Cardiac muscle cell (in vitro differentiated cells and primary cell): ENCODE results near the gene TAS2R1. TPM values are rescaled to one million over a fixed set of nuclear protein-coding genes. Genes with fewer than 3 reads are reported as not detected.

Source experiments
- DNase-seq, 2 donors: peaks; one replicate each; pipeline versions ENCODE4 v3.0.0 to v3.0.0-alpha.2; 2010 to 2017; ENCODE audit warnings: low read depth in 1 of 2, low spot score in 1 of 2
- H3K27ac ChIP-seq: fragments of 200-600 bp; sonication (generic); 2 replicates; pipeline ENCODE4 v1.5.1; 2016
- H3K27me3 ChIP-seq: fragments of 200-600 bp; sonication (generic); 2 replicates; pipeline ENCODE4 v1.6.0; 2016; ENCODE audit warnings: control low read depth
- H3K36me3 ChIP-seq: fragments of 200-600 bp; sonication (generic); 2 replicates; pipeline ENCODE4 v1.5.1; 2016; ENCODE audit warnings: control low read depth
- H3K4me1 ChIP-seq: fragments of 200-600 bp; sonication (generic); 2 replicates; pipeline ENCODE4 v1.8.1; 2017; ENCODE audit warnings: low read depth, mild to moderate bottlenecking, mixed run types
- H3K4me3 ChIP-seq: fragments of 200-600 bp; sonication (generic); 2 replicates; pipeline ENCODE4 v1.5.1; 2016; ENCODE audit warnings: mild to moderate bottlenecking
- H3K9me3 ChIP-seq: fragments of 200-600 bp; sonication (generic); 2 replicates; pipeline ENCODE4 v1.5.1; 2017; ENCODE audit warnings: low read depth, mild to moderate bottlenecking, control low read depth
- polyA plus RNA-seq: library from polyadenylated mRNA; unstranded; fragments of >200 nt; fragmentation: Nextera tagmentation; extraction: Ambion mirVana; gene quantifications from 2 replicates; pipeline ENCODE4 v1.2.1, GENCODE V29; 2016
- total RNA-seq: library from RNA; depleted of rRNA; stranded (reverse); fragments of >200 nt; gene quantifications from 2 replicates; pipeline ENCODE4 v1.2.3, GENCODE V29; 2016
- TF ChIP-seq, protein P1 (sequence below): IDR thresholded peaks from 2 replicates; pipeline ENCODE4 v1.5.1; 2012; ENCODE audit warnings: low read depth, mild to moderate bottlenecking, low read length

TAS2R1 gene
- total and polyA plus RNA-seq, 2 experiments from 2014 or later, result not detected

DNA sequence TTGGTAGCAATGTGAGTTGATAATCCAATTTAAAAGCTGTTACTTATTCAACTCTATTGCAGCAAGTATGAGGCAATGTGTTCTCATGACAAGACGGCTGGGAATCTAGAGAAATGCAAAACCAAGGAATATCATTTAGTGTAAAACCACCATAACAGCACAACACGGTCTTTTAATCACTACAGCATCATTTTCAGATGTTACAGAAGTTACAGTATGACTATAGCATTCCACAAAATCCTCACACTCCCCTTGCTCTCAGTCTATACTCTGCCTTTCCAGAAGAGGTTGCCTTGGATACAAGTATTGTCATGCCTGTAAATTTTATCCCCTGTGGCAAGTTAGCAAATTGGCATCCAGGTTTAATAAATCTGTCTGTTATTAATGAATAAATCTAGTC lies 28.6 kb upstream of the TAS2R1 start:
- Histone ChIP-seq H3K4me3 (no peak overlapping the region), H3K36me3 (no peaks in the 10 kb centered on the region), H3K9me3 (no peaks in the 10 kb centered on the region), H3K27ac (no peak overlapping the region), H3K4me1 (peaks cover 10% of the 10 kb centered on the region), H3K27me3 (no peaks in the 10 kb centered on the region)
- TF ChIP-seq, protein P1, sequence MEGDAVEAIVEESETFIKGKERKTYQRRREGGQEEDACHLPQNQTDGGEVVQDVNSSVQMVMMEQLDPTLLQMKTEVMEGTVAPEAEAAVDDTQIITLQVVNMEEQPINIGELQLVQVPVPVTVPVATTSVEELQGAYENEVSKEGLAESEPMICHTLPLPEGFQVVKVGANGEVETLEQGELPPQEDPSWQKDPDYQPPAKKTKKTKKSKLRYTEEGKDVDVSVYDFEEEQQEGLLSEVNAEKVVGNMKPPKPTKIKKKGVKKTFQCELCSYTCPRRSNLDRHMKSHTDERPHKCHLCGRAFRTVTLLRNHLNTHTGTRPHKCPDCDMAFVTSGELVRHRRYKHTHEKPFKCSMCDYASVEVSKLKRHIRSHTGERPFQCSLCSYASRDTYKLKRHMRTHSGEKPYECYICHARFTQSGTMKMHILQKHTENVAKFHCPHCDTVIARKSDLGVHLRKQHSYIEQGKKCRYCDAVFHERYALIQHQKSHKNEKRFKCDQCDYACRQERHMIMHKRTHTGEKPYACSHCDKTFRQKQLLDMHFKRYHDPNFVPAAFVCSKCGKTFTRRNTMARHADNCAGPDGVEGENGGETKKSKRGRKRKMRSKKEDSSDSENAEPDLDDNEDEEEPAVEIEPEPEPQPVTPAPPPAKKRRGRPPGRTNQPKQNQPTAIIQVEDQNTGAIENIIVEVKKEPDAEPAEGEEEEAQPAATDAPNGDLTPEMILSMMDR, result no peak
- peak in 1 of 2 donors; percentile 18 for DNase-seq

DNA sequence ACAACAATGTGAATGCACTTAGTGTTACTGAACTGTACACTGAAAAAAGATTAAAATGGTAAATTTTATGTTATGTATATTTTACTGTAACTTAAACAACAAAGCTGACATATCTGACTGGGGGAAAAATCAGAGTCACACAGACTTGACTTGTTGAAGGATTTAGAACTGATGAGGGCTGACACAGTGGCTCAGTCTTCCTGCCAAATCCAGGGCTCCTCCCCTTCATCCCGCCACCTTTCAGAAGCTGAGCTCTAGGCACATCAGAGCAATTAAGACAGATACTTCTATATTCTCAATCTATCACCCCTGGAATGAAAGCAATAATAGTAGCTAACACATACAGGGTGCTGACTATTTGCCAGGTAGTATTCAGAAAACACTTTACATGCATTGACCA lies 27.7 kb upstream of the TAS2R1 start:
- Histone ChIP-seq H3K27me3 (no peaks in the 10 kb centered on the region), H3K4me1 (peaks cover 12% of the 10 kb centered on the region), H3K36me3 (no peaks in the 10 kb centered on the region), H3K27ac (no peak overlapping the region), H3K4me3 (no peak overlapping the region), H3K9me3 (no peaks in the 10 kb centered on the region)
- no peak for DNase-seq
- TF ChIP-seq, protein P1, result no peak

DNA sequence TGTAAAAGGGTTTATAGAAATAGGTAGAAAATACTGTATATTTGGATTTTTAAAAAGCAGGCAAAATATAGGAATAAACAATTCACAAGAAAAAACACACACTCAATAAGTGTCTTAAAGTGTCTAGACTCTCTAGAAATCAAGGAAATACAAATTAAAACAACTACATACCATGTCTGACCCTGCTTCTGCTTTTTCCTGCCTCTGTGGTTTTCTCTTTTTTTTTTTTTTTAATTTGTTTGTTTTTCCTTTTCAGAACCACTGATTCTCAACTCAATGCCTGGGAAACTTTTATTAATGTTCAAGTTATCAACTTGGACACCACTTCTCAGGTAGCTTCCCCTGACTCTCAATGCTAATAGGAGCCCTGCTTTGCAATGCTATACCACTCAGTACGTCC lies 25.5 kb upstream of the TAS2R1 start:
- Histone ChIP-seq H3K36me3 (no peaks in the 10 kb centered on the region), H3K9me3 (no peaks in the 10 kb centered on the region), H3K4me3 (no peak overlapping the region), H3K27me3 (no peaks in the 10 kb centered on the region), H3K27ac (no peak overlapping the region), H3K4me1 (peaks cover 12% of the 10 kb centered on the region)
- DNase-seq, result no peak
- TF ChIP-seq, protein P1, result no peak

DNA sequence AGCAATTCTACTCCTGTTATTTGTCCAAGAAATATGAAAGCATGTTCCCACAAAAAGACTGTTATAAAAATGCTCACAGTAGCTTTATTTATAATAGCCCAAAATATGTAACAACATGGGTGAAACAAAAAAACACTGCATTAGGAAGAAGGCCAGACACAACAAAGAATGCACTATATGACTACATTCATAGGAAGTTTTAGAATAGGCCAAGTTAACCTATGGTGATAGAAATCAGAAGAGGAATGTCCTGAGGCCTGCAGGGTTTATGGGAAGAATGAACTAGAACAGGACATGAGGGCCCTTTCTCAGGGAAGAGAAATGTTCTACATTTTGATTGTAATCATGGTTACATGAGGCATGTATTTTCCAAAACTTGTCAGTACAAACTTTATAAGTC lies 24.7 kb upstream of the TAS2R1 start:
- peaks cover 12% of the 10 kb centered on the region for H3K4me1 ChIP-seq
- peak in 1 of 2 donors; percentile 61 for DNase-seq
- TF ChIP-seq, protein P1, result no peak
- H3K27ac ChIP-seq, result peak overlapping the region; percentile 8
- H3K36me3 ChIP-seq, result no peaks in the 10 kb centered on the region
- H3K27me3 ChIP-seq, result no peaks in the 10 kb centered on the region
- H3K9me3 ChIP-seq, result no peaks in the 10 kb centered on the region
- H3K4me3 ChIP-seq, result no peak overlapping the region

- H3K27ac ChIP-seq, result peak overlapping the region; percentile 87
- no peaks in the 10 kb centered on the region for H3K36me3 ChIP-seq
- TF ChIP-seq, protein P1, result no peak
- DNase-seq, result peak; percentile 78 to 92
- no peaks in the 10 kb centered on the region for H3K27me3 ChIP-seq
- peaks cover 12% of the 10 kb centered on the region for H3K4me1 ChIP-seq
- H3K4me3 ChIP-seq, result no peak overlapping the region
- H3K9me3 ChIP-seq, result no peaks in the 10 kb centered on the region
Observed at GRCh38 chr5:9653811-9654210, 23.7 kb upstream of the TAS2R1 start.

DNA sequence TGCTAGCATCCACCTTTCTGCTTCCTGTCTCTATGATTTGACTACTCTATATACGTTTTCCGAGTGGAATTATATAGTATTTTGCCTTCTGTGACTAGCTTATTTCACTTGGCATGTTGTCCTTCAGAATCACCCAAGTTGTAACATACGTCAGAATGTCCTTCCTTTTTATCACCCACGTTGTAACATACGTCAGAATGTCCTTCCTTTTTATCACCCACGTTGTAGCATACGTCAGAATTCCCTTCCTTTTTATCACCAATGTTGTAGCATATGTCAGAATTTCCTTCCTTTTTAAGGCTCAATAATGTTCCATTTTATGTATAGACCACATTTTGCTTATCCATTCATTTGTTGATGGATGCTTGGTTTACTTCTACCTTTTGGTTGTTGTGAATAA lies 22.9 kb upstream of the TAS2R1 start:
- Histone ChIP-seq H3K4me3 (no peak overlapping the region), H3K27ac (no peak overlapping the region)
- DNase-seq, result peak in 1 of 2 donors; percentile 21

More for the DNA sequence above, 22.9 kb upstream of the TAS2R1 start:
- TF ChIP-seq, protein P1, result no peak
- Histone ChIP-seq H3K4me1 (peaks cover 12% of the 10 kb centered on the region), H3K9me3 (no peaks in the 10 kb centered on the region), H3K27me3 (no peaks in the 10 kb centered on the region), H3K36me3 (no peaks in the 10 kb centered on the region)
